GM12892 (cell line): Measurements from ENCODE around the gene WDFY1.

ENCODE experiments used
- POLR2A ChIP-seq: IDR thresholded peaks from 2 replicates; pipeline ENCODE4 v1.6.1; 2011; ENCODE audit warnings: low read depth, low read length, control low read depth
- POLR2AphosphoS5 ChIP-seq: IDR thresholded peaks from 2 replicates; pipeline ENCODE4 v1.6.1; 2011; ENCODE audit warnings: low read depth, low read length, control low read depth
- TAF1 ChIP-seq: IDR thresholded peaks from 2 replicates; pipeline ENCODE4 v1.6.1; 2011; ENCODE audit warnings: low read depth, mild to moderate bottlenecking, control low read depth, low read length, borderline replicate concordance

DNA sequence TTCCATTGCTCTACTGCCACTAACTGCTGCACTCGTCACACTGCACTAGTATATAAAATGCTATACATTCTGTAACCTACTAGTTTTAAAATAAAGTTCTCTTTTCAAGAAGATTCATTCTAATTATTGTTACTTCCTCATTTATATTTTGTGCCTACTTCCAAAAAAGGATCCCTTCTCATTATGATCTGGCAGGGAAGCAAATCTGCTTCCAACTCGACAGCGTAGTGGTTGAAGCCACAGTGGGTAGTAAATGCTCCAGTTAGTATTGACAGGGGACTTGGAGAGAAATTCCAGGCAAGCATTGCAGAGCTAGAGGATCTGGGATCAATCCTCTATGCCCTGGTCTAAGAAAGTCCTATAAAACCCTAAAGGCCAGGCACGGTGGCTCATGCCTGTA is 54.4 kb downstream of the WDFY1 start:
- TF ChIP-seq TAF1: no peak
- no peak for TF ChIP-seq POLR2A
- TF ChIP-seq POLR2AphosphoS5: no peak
